ENCODE measurements around the gene DUSP11.
"Not testable (repeated sequence)": the region's sequence is repeated elsewhere in the genome, so short reads cannot be mapped to it uniquely, and the experiment has no call there.

Gene DUSP11

DNA sequence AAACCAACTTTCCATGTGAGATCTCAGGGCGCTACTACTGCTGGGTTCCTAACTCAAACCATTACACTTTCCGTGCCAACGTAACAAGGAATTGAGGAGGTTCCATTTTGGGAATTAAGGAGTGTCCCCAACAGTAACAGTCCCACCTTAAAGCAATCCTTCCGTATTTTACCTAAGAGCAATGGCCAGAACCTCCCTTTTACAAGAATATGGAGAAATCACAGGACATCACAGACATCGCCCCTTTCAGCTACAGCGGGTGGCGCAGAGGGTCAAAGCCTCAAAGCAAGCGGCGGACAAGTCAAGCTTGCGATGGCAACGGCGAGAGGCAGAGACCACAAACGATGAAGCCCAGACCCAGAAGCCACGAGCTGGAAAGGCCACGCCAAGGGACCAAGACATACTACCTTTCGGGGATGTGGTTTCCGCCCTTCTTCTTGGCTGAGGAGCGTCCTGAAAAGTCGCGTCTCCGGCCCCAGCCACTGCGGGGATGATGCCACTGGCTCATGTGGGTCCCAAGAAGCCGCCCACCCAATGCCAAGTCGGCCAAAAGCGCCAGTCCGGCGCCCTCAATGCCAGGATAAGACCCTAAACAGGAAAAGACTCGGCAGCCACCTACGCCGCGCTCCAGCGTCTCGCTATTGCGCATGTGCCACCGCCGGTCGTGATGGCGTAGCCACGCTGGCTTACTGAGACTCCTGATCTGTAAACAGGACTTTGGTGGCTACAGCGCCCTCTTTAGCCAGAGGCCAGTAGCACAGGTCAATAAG is at the start of gene DUSP11:
DUSP11 (minus strand) TSS at position 637 of the 770 bp plus-strand sequence; CDS start at position 508, 129 bp downstream.
- peak; percentile 92 to 96 (median 95) for DNase-seq (ENCODE audit: low read depth in 3 of 3)

DNA sequence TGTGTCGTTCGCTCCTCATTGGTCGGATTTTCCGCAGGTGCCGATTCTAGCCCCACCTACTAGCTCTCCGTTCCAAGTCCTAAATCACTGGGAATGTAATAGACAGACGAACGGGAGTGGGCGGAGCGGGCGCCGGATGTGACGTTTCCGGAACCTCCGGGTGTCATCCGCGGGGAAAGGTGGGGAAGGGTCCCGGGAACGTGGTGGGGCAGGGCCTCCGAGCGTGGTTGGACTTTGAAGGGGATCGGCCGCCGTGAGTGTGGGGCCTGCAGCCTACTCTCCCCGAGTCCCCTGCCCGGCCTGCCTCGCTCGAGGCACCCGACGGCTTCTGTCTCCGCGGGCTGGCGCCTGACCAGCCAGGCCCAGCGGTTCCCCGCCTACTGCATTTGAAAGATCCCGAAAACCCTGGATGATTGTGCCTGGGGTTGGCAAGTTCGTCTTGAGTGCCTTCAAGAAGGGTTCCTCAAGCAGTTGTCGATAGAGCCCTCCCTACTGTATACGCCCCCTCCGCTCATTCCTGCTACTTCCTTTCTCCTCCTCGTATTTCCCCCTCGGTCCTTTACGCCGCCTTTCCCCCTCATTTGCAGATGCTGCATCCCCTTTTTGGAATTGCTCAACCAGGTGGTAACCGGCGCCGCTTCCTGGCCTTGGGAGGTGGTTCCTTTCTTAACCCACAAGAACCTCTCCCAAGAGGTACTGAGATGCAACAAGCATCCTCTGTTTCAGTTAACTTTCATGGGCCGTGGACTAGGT is 49.1 kb upstream of the DUSP11 start, which contains the start of gene STAMBP:
STAMBP (plus strand) TSS at position 144 of the 753 bp plus-strand sequence. CDS start 1,896 bp downstream, outside the sequence.
- peak; percentile 69 to 84 (median 74) for DNase-seq (ENCODE audit: low read depth in 3 of 3)

DNA sequence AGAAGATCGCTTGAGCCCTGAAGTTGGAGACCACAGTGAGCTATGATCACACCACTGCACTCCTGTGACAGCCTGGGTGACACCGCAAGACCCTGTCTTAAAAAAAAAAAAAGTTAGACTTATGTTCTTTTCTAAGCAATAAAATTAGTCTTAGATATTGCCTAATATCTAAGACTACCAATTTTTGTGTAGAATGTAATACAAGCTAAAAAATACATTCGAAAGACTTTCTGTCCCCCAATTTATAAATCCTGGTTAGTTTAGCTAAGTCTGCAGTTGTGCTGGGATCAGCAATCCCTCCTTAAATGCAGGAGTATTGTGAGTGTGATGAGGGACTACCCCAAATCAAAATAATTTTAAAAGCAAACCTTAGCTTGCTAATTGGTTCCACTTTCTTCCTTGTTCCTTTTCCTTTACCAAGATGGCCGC is 48.5 kb upstream of the DUSP11 start:
- no peak for DNase-seq (ENCODE audit: low read depth in 3 of 3)

- DNase-seq (ENCODE audit: low read depth in 3 of 3): no peak
Observed at GRCh38 chr2:73827660-73828388, 47.9 kb upstream of the DUSP11 start.

DNA sequence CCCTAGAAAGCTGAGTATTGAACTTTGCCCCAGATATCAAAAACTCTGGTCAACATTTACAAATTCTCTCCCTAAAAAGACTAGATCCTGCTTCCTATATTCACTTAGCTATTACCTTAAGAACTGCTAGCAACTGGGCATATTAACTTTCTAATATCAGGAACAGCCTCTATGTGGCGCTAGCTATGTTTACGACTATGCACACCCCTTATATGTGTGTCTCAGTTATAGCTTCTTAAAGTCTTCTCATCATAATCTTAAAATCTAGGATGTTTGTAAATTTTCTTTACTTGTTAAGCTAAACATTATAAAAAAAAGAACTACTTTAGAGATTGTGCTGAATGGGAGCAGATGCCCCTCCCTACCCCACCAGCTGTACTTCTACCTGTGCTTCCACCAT is 47.1 kb upstream of the DUSP11 start:
- no peak for DNase-seq (ENCODE audit: low read depth in 3 of 3)

DNA sequence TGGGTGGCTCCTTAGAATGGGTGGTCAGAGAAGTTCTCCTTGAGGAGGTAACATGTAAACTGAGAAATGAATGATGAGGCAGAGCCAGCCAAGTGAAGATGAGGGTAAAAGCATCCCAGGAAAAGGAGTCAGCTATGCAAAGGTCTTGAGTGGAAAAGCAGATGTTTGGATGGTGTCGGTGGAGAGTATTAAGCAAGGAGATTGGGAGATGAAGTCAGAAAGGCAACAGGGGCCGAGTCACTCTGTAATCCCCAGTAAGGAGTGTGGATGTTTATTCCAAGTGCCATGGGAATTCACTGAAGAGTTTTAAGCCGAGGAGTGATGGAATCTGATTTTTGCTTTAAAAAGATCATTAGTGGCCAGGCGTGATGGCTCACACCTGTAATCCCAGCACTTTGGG is 45.5 kb upstream of the DUSP11 start:
- no peak for DNase-seq (ENCODE audit: low read depth in 3 of 3)

DNA sequence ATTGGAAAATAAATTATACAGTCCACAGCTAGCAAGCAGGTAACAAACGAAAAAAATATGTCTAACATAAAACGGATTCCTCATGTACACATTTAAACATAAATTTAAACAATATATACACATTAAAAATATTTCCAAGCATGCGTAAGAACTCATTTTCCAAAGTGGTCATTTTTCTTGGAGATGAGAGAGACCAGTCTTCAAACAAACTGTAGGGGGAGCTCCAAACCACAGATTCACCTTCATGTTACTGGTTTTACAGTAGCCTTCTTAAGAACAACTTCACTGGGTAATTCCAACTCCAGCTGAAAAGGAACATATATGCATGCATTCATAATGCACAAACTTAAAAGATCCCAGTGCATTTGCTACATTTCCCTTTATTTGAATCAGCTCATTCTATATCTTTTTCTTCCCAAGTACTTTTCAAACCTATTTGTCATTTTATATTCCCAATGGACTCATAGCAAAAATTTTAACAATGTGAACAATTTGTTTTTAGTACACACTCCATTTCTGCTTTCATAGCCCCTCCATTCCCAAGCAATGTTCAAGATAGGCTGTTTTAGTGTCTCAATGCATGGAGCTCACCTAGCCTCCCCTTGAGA is 44.1 kb upstream of the DUSP11 start:
- peak in 1 of 3 experiments; percentile 19 for DNase-seq (ENCODE audit: low read depth in 3 of 3)

- no peak for DNase-seq (ENCODE audit: low read depth in 3 of 3)
Observed at GRCh38 chr2:73823416-73823815, 43.5 kb upstream of the DUSP11 start.

- DNase-seq (ENCODE audit: low read depth in 3 of 3): no peak
Observed at GRCh38 chr2:73822991-73823390, 43.1 kb upstream of the DUSP11 start.

DNA sequence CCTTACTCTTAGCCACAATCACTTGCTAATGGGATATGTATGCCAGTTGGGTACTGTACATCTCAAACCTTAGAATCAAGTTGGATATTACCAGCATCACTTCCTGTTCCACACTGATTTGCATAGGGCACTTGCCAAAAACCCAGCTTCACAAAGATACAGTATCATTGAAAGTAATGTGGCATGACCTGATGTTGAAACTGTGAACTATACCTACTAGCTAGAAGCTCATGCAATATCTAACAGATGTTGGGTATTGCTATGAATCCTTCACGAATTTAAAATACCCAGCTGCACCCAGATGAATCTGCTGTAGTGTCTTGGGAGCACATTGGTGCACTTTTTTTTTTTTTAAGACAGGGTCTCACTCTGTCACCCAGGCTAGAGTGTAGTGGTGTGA is 42.4 kb upstream of the DUSP11 start:
- no peak for DNase-seq (ENCODE audit: low read depth in 3 of 3)

- no peak for DNase-seq (ENCODE audit: low read depth in 3 of 3)
Observed at GRCh38 chr2:73821669-73822068, 41.8 kb upstream of the DUSP11 start.

DNA sequence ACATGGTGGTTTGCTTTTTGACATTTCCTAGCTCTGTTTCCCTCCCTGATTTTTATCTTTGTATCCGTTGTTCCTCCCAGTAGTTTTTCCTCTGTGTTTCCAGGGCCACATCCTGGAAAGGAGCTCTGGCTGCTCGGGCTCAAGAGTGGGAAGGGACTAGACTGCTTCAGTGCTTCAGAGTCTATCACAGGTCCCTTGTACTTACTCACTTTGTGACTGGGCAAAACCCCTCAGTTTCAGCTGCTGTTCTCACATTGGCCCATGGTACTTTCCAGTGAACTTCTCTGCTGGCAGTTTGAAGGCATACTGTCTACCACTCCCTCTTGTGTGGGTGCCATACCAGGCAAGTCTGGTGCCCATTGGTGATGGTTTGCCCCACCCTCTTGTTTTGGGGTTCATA is 41.3 kb upstream of the DUSP11 start:
- no peak for DNase-seq (ENCODE audit: low read depth in 3 of 3)

GRCh38 chr2:73818296-73818695 is 38.4 kb upstream of the DUSP11 start:
- DNase-seq (ENCODE audit: low read depth in 3 of 3): no peak

- no peak for DNase-seq (ENCODE audit: low read depth in 3 of 3)
Observed at GRCh38 chr2:73812635-73813034, 32.7 kb upstream of the DUSP11 start.

- DNase-seq (ENCODE audit: low read depth in 3 of 3): no peak
Observed at GRCh38 chr2:73811878-73812277, 32.0 kb upstream of the DUSP11 start.

- DNase-seq (ENCODE audit: low read depth in 3 of 3): not testable (repeated sequence)
Observed at GRCh38 chr2:73783883-73784282, 4.0 kb upstream of the DUSP11 start, which contains the start of gene C2orf78. Gene C2orf78, plus strand, starts transcription at chr2:73784183. Its CDS starts 127 bp downstream, at chr2:73784310.

DNA sequence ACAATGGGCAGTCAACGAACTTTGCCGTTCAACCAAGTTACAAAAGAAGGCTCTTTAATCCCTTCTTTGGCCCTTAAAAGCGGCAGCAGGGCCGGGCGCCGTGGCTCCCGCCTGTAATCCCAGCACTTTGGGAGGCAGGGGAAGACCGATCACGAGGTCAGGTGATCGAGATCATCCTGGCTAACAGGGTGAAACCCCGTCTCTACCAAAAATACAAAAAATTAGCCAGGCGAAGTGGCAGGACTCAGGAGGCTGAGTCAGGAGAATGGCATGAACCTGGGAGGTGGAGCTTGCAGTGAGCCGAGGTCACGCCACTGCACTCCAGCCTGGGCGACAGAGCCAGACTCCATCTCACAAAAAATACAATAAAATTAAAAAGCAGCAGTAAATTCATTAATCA is 3.5 kb upstream of the DUSP11 start:
- DNase-seq (ENCODE audit: low read depth in 3 of 3): not testable (repeated sequence)

DNA sequence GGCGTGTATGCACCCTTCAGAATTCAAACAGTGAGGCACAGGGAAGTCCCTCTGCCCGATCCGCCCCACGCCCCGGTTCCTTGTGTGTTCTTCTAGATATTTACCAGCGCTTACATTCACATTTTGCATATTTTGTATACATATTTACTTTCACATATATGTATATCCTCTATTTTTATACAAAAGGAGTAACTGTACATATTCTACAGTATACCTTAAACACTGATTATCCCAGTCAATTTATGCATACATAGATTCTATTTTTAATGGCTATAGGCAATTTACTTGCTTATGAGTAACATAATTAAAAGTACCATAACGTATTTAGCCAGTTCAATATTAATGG is 307 bp upstream of the DUSP11 start:
- DNase-seq (ENCODE audit: low read depth in 3 of 3): no peak

DNA sequence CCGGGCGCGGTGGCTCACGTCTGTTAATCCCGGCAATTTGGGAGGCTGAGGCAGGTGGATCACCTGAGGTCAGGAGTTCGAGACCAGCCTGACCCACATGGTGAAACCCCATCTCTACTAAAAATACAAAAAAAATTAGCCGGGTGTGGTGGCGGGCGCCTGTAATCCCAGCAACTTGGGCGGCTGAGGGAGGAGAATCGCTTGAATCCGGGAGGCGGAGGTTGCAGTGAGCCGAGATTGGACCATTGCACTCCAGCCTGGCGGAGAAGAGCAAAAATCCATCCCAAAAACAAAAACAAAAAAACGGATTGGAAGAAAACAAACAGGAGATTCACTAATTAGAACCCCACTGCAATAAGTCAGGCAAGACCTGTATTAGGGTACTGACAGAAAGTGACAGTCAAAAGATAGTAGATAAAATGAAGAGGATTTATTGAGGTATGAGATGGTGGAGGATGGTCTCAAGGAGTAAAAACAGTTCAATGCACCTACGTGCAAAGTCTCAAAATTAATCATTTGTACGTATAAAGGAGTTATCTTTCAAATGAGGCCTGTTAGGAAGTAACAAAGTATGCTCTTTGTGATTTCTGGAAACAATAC is 936 bp downstream of the DUSP11 start:
- DNase-seq (ENCODE audit: low read depth in 3 of 3): not testable (repeated sequence)

DNA sequence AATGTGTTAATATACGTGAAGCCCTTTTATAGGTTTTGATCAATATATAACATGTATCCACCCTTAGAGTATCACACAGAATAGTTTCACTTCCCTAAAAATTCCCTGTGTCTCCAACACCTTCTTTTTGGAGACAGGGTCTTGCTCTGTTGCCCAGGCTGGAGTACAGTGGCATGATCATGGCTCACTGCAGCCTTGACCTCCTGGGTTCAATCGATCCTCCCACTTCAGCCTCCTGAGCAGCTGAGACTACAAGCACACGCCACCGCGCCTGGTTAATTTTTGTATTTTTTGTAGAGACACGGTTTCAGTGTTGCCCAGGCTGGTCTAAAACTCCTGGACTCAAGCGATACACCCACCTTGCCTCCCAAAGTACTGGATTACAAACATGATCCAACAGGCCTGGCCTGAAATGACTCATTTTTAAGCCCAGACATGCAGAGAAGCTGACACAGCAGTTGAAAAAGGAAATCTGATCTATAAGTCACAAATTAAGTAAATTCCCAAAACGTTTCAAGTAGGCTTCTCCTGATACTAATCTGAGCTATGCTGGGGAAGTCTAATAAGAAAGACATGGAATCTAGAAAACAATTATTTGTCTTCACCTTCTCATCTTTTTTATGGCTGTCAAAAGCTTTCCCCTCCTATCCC is 2.9 kb downstream of the DUSP11 start:
- no peak for DNase-seq (ENCODE audit: low read depth in 3 of 3)

DNA sequence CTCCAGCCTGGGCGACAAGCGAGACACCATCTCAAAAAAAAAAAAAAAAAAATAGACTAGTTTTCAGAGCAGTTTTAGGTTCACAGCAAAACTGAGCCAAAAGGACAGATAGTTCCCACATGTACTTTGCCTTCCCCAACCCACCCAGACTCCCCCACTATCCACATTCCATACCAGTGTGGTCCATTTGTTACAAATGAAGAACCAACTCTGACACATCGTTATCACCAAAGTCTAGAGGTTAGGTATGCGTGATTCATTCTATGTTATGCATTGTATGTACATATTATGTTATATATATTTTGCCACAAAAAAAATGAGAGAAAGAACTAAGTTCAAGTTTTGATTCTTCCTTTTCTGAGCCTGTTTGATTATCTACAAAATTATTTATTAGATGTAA is 3.5 kb downstream of the DUSP11 start:
- no peak for DNase-seq (ENCODE audit: low read depth in 3 of 3)

Measured in stimulated activated CD4-positive, alpha-beta T cell treated with anti-CD3 and anti-CD28 coated beads, TNF-alpha, amount 100 ng/mL, for 4 hours (primary cell).